PFSK-1 (cell line): ENCODE measurements around the gene PTPRJ.

Experiments
- FOXP2 ChIP-seq: optimal IDR thresholded peaks from 2 replicates; pipeline ENCODE3; 2011; ENCODE audit warnings: borderline replicate concordance, control low read depth, inconsistent platforms; ENCODE audit not compliant: insufficient read depth; ENCODE audit errors: extremely low read length, extremely low read depth
- POLR2AphosphoS5 ChIP-seq: IDR thresholded peaks from 2 replicates; pipeline ENCODE4 v1.6.1; 2012; ENCODE audit warnings: low read depth, mild to moderate bottlenecking, control low read depth, low read length, moderate library complexity
- SIN3A ChIP-seq: IDR thresholded peaks from 2 replicates; pipeline ENCODE4 v1.6.1; 2012; ENCODE audit warnings: mild to moderate bottlenecking, low read length, moderate library complexity, borderline replicate concordance; ENCODE audit not compliant: insufficient read depth
- TAF1 ChIP-seq: IDR thresholded peaks from 2 replicates; pipeline ENCODE4 v1.6.1; 2012; ENCODE audit warnings: low read length, control low read depth, borderline replicate concordance; ENCODE audit not compliant: insufficient read depth
- TF ChIP-seq, protein P1 (sequence below), 2 experiments: IDR thresholded peaks; 2 replicates each; pipeline versions ENCODE4 v1.6.1 to v1.8.0; 2011 to 2012; ENCODE audit warnings: low read depth in 2 of 2, low read length in 2 of 2, control low read depth in 1 of 2, inconsistent platforms in 1 of 2, mild to moderate bottlenecking in 1 of 2, moderate library complexity in 1 of 2; ENCODE audit not compliant: insufficient read depth in 1 of 2

DNA sequence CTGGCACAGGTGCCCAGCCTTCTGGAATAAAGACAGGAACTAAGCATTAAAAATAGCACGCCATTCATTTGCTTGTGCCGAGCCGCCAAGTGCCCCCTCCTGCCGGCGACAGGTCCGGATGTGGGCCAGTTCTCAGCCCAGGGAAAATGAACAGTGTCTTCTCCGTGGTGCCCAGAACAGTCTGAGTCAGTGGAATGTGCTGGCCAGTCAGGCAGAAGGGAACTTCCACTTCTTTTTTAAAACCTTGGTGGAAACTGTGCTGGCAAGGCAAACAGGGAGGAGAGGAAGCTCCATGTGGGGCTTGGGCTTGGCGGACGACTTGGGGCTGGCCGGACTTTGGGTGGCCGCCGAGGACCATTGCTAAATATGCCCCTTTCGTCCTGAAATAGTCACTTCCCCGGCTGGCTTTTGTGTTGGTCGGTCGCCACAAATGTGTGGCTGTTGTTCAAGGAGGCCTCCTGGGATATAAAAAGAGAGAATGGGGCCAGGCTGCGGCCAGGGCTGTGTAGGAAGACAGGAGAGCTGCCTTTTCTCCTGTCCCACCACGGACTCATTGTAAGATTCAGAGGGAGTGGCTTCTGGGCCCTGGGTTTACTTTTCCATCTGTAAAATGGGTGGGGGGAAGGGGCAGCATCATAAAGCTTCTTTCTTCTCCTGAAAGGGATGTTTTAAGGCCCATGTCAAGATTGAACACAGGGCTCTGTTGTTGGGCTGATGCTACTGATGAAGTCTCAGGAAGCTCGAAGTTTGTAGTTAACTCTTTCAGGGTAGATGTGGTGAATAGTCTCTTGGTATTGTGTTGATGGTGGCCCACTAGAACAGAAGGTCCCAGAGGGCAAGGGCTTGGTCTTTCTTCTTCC lies 101.0 kb downstream of the PTPRJ start:
- no peak for TF ChIP-seq TAF1
- TF ChIP-seq, protein P1, sequence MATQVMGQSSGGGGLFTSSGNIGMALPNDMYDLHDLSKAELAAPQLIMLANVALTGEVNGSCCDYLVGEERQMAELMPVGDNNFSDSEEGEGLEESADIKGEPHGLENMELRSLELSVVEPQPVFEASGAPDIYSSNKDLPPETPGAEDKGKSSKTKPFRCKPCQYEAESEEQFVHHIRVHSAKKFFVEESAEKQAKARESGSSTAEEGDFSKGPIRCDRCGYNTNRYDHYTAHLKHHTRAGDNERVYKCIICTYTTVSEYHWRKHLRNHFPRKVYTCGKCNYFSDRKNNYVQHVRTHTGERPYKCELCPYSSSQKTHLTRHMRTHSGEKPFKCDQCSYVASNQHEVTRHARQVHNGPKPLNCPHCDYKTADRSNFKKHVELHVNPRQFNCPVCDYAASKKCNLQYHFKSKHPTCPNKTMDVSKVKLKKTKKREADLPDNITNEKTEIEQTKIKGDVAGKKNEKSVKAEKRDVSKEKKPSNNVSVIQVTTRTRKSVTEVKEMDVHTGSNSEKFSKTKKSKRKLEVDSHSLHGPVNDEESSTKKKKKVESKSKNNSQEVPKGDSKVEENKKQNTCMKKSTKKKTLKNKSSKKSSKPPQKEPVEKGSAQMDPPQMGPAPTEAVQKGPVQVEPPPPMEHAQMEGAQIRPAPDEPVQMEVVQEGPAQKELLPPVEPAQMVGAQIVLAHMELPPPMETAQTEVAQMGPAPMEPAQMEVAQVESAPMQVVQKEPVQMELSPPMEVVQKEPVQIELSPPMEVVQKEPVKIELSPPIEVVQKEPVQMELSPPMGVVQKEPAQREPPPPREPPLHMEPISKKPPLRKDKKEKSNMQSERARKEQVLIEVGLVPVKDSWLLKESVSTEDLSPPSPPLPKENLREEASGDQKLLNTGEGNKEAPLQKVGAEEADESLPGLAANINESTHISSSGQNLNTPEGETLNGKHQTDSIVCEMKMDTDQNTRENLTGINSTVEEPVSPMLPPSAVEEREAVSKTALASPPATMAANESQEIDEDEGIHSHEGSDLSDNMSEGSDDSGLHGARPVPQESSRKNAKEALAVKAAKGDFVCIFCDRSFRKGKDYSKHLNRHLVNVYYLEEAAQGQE (IDR thresholded peaks at IDR 0.05; ENCODE audit: insufficient read depth in 1 of 2, low read depth in 2 of 2, low read length in 2 of 2) = no peak
- no peak for TF ChIP-seq POLR2AphosphoS5
- no peak for TF ChIP-seq SIN3A
- no peak for TF ChIP-seq FOXP2
